CD4-positive, CD25-positive, alpha-beta regulatory T cell (primary cell): ENCODE data around the gene APOBEC3G. TPM values are rescaled to one million over a fixed set of nuclear protein-coding genes. Genes with fewer than 3 reads are reported as not detected.

Source experiments
- ATAC-seq, 2 donors: fragments of 150-1000 bp; cut with Tn5 transposase; one replicate each; pipeline ENCODE4 v1.10.0; 2021; ENCODE audit warnings: low read depth in 2 of 2, moderate number of reproducible peaks in 2 of 2, moderate library complexity in 1 of 2
- DNase-seq, 3 donors: peaks; one replicate each; pipeline versions ENCODE4 v3.0.0 to v3.0.0-alpha.2; 2012 to 2022; ENCODE audit warnings: mixed read lengths in 1 of 3
- H3K27ac ChIP-seq: one replicate; pipeline ENCODE4 v1.7.0; 2013; ENCODE audit warnings: mild to moderate bottlenecking, low read length; ENCODE audit not compliant: insufficient read depth, poor library complexity, severe bottlenecking
- H3K27me3 ChIP-seq: one replicate; pipeline ENCODE4 v1.7.0; 2013; ENCODE audit warnings: low read length; ENCODE audit not compliant: control insufficient read depth, insufficient read depth
- H3K36me3 ChIP-seq: one replicate; pipeline ENCODE4 v1.7.0; 2013; ENCODE audit warnings: mild to moderate bottlenecking, low read length, moderate library complexity; ENCODE audit not compliant: control insufficient read depth, insufficient read depth
- H3K4me1 ChIP-seq: 2 replicates; pipeline ENCODE4 v1.7.0; 2013; ENCODE audit warnings: mild to moderate bottlenecking, low read length; ENCODE audit not compliant: insufficient read depth, control insufficient read depth, poor library complexity, severe bottlenecking
- H3K4me3 ChIP-seq: one replicate; pipeline ENCODE4 v1.7.0; 2013; ENCODE audit warnings: low read depth, mild to moderate bottlenecking, low read length, moderate library complexity
- H3K9me3 ChIP-seq, 2 experiments: 1 replicate in 1 of 2; 2 replicates in 1 of 2; pipeline ENCODE4 v1.7.0; 2013; ENCODE audit warnings: low read length in 2 of 2, mild to moderate bottlenecking in 1 of 2, moderate library complexity in 1 of 2; ENCODE audit not compliant: control insufficient read depth in 2 of 2
- H3K27ac Mint-ChIP-seq, 3 donors: one replicate each; pipeline ENCODE4 v1.8.0; 2020 to 2022; ENCODE audit warnings: mild to moderate bottlenecking in 3 of 3, mixed read lengths in 3 of 3, moderate library complexity in 2 of 3
- H3K27me3 Mint-ChIP-seq: one replicate; pipeline ENCODE4 v1.8.0; 2022; ENCODE audit warnings: mild to moderate bottlenecking, mixed read lengths
- H3K36me3 Mint-ChIP-seq: one replicate; pipeline ENCODE4 v1.8.0; 2020; ENCODE audit warnings: mixed read lengths
- H3K4me1 Mint-ChIP-seq, 4 donors: one replicate each; pipeline ENCODE4 v1.8.0; 2020 to 2022; ENCODE audit warnings: mixed read lengths in 4 of 4, mild to moderate bottlenecking in 1 of 4
- H3K4me3 Mint-ChIP-seq, 4 donors: one replicate each; pipeline ENCODE4 v1.8.0; 2020 to 2022; ENCODE audit warnings: mild to moderate bottlenecking in 4 of 4, mixed read lengths in 4 of 4, moderate library complexity in 3 of 4
- H3K9me3 Mint-ChIP-seq, 7 donors: one replicate each; pipeline ENCODE4 v1.8.0; 2020 to 2022; ENCODE audit warnings: mixed read lengths in 7 of 7, mild to moderate bottlenecking in 3 of 7, moderate library complexity in 2 of 7
- polyA plus RNA-seq, 4 donors: library from polyadenylated mRNA; unstranded; fragments of 300-500 nt; fragmentation: Illumina TruSeq; gene quantifications; one replicate each; pipeline ENCODE4 v1.2.3, GENCODE V29; 2021
- total RNA-seq: library from RNA; stranded (reverse); gene quantifications from one replicate; pipeline ENCODE4 v1.2.3, GENCODE V29; 2022

APOBEC3G gene
- total and polyA plus RNA-seq, 5 donors from 2014 or later = 49.0 to 105 (median 61.1) TPM

DNA sequence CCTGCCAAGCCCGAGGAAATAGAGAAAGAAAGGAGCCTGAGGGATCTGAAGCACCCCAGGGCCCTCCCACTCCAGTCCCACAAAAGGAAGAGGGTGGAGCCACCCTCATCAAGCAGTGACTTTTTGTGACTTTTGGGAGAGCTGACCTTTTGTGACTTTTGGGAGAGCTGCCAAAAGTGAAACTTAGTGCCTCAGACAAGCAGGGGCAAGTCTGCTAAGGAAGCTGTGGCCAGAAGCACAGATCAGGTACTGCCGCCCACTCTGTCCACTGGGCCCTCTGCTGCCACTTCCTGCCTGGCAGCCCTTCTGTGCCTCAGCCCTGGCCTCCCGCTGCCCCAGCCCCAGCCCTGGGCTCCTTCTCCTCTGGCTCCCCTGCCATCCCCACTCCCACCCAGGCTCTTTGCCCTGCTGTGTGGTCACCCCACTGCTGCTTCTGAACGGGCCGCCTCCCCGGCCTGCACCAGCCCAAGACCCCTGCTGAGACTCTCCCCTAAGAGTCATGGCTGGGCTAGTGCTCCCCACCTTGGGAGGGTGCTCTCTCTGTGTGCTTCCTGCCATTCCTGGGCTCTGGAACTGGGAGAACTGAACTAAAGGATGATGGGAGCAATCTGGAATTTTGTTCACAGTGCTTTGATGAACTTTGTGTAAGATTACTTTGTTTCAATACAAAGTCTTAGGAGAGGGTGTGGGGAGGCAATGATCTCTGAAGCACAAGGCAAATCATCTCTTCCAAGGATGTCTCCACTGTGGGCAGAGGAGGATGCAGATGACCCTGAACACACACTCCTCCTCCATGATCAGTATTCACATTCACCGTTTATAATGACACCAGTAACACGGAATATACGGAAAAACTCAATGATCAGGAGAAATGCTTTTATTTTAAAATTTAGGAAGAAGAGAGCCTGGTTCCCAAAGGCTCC lies 20.3 kb downstream of the APOBEC3G start, which contains the start of gene APOBEC3H:
Gene APOBEC3H (plus strand): TSS at position 147 of the 923 bp plus-strand sequence. CDS start 3,035 bp downstream, outside the sequence.
- H3K4me3 ChIP-seq = no peak within 1 kb of the TSS
- H3K36me3 ChIP-seq = no peaks in the 10 kb centered on the region
- Mint-ChIP-seq H3K36me3 (no peaks in the 10 kb centered on the region), H3K27ac (peak within 1 kb of the TSS; percentile 76 to 93 (median 91)), H3K4me1 (peaks cover 5 to 72% (median 40%) of the 10 kb centered on the region in 4 donors), H3K4me3 (peak within 1 kb of the TSS; percentile 54 to 77 (median 62)), H3K27me3 (no peaks in the 10 kb centered on the region), H3K9me3 (no peaks in the 10 kb centered on the region)
- H3K4me1 ChIP-seq = peaks cover 66% of the 10 kb centered on the region
- no peaks in the 10 kb centered on the region for H3K27me3 ChIP-seq
- DNase-seq = peak in 1 of 3 donors; percentile 74
- peak in 1 of 2 donors; percentile 12 for ATAC-seq
- peak within 1 kb of the TSS; percentile 93 for H3K27ac ChIP-seq
- no peaks in the 10 kb centered on the region for H3K9me3 ChIP-seq

GRCh38 chr22:39098026-39098425 lies 21.0 kb downstream of the APOBEC3G start:
- no peaks in the 10 kb centered on the region for H3K36me3 Mint-ChIP-seq
- H3K27me3 Mint-ChIP-seq = no peaks in the 10 kb centered on the region
- peak overlapping the region; percentile 38 to 93 (median 91) for H3K27ac Mint-ChIP-seq
- no peak overlapping the region for H3K4me3 ChIP-seq
- peak overlapping the region in 2 of 4 donors; percentile 8 to 16 for H3K4me3 Mint-ChIP-seq
- no peaks in the 10 kb centered on the region for H3K9me3 Mint-ChIP-seq
- H3K4me1 Mint-ChIP-seq = peaks cover 5 to 67% (median 36%) of the 10 kb centered on the region in 4 donors
- peaks cover 59% of the 10 kb centered on the region for H3K4me1 ChIP-seq
- H3K27me3 ChIP-seq = no peaks in the 10 kb centered on the region
- no peaks in the 10 kb centered on the region for H3K36me3 ChIP-seq
- peak overlapping the region; percentile 93 for H3K27ac ChIP-seq
- no peak for ATAC-seq
- H3K9me3 ChIP-seq = no peaks in the 10 kb centered on the region
- DNase-seq = no peak

DNA sequence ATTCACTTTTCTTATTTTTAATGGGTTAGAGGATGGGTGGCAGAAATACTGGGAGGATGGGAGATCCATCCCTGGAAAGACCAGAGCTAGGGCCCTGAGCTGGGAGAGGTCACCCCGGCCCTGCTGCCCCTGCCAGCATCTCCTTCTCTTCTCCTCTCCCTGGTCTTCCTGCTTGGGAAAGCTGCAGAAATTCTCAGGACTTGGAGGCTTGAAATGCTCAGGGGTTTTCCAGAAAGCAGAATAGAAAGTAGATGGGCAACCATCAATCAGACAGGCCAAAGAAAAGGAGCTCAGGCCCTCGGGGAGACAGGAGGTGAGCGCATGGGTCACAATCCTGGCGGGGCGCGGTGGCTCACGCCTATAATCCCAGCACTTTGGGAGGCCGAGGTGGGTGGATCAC lies 21.5 kb downstream of the APOBEC3G start:
- Mint-ChIP-seq H3K9me3 (no peaks in the 10 kb centered on the region), H3K4me3 (peak overlapping the region in 3 of 4 donors; percentile 8 to 87 (median 77)), H3K4me1 (peaks cover 5 to 65% (median 36%) of the 10 kb centered on the region in 4 donors), H3K36me3 (no peaks in the 10 kb centered on the region), H3K27me3 (no peaks in the 10 kb centered on the region), H3K27ac (peak overlapping the region; percentile 91 to 98 (median 95))
- DNase-seq = no peak
- peaks cover 59% of the 10 kb centered on the region for H3K4me1 ChIP-seq
- H3K36me3 ChIP-seq = no peaks in the 10 kb centered on the region
- no peaks in the 10 kb centered on the region for H3K9me3 ChIP-seq
- peak overlapping the region; percentile 93 for H3K27ac ChIP-seq
- no peaks in the 10 kb centered on the region for H3K27me3 ChIP-seq
- ATAC-seq = no peak
- no peak overlapping the region for H3K4me3 ChIP-seq

GRCh38 chr22:39101226-39101625 lies 24.2 kb downstream of the APOBEC3G start:
- DNase-seq = no peak
- no peaks in the 10 kb centered on the region for H3K9me3 ChIP-seq
- no peaks in the 10 kb centered on the region for H3K27me3 ChIP-seq
- H3K4me3 Mint-ChIP-seq = peak overlapping the region in 1 of 4 donors; percentile 47
- peak overlapping the region in 1 of 3 donors; percentile 71 for H3K27ac Mint-ChIP-seq
- H3K4me3 ChIP-seq = no peak overlapping the region
- H3K4me1 ChIP-seq = peaks cover 43% of the 10 kb centered on the region
- H3K9me3 Mint-ChIP-seq = no peaks in the 10 kb centered on the region
- no peaks in the 10 kb centered on the region for H3K36me3 ChIP-seq
- H3K27me3 Mint-ChIP-seq = no peaks in the 10 kb centered on the region
- no peak overlapping the region for H3K27ac ChIP-seq
- H3K4me1 Mint-ChIP-seq = peaks cover 5 to 44% (median 23%) of the 10 kb centered on the region in 4 donors
- H3K36me3 Mint-ChIP-seq = no peaks in the 10 kb centered on the region
- no peak for ATAC-seq

GRCh38 chr22:39103431-39103830 lies 26.4 kb downstream of the APOBEC3G start:
- Mint-ChIP-seq H3K27me3 (no peaks in the 10 kb centered on the region), H3K4me3 (no peak overlapping the region), H3K4me1 (peaks cover 5 to 24% (median 13%) of the 10 kb centered on the region in 4 donors), H3K36me3 (no peaks in the 10 kb centered on the region), H3K27ac (no peak overlapping the region), H3K9me3 (no peaks in the 10 kb centered on the region)
- no peaks in the 10 kb centered on the region for H3K27me3 ChIP-seq
- no peak for DNase-seq
- H3K9me3 ChIP-seq = no peaks in the 10 kb centered on the region
- no peak overlapping the region for H3K27ac ChIP-seq
- no peak overlapping the region for H3K4me3 ChIP-seq
- H3K4me1 ChIP-seq = peaks cover 21% of the 10 kb centered on the region
- no peaks in the 10 kb centered on the region for H3K36me3 ChIP-seq
- ATAC-seq = no peak

DNA sequence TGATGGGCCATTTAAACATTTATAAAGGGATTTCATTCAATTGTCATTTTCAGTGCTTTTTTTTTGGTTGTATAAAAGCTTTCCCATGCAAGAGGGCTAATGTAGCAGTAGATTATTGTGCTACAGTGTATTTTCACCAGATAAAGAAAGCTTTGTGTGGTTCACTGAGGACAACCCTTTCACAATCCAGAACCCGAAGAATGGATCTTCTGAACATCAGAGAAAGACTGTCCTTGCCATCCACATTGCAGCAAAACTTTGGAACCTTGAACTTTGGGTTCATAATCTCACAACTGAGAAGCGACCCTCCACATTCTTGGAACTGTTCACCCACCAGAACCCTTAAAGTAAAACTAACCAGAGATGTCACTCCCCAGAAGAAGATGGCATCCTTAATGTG lies 29.3 kb downstream of the APOBEC3G start:
- ATAC-seq = no peak
- Histone ChIP-seq H3K36me3 (no peaks in the 10 kb centered on the region), H3K27ac (no peak overlapping the region), H3K4me1 (no peaks in the 10 kb centered on the region), H3K4me3 (no peak overlapping the region), H3K9me3 (no peaks in the 10 kb centered on the region), H3K27me3 (no peaks in the 10 kb centered on the region)
- Mint-ChIP-seq H3K9me3 (no peaks in the 10 kb centered on the region), H3K27ac (no peak overlapping the region), H3K27me3 (no peaks in the 10 kb centered on the region), H3K36me3 (no peaks in the 10 kb centered on the region), H3K4me1 (peaks cover 0 to 2% (median 0%) of the 10 kb centered on the region in 4 donors), H3K4me3 (no peak overlapping the region)
- no peak for DNase-seq

- H3K4me3 Mint-ChIP-seq = no peak overlapping the region
- H3K9me3 ChIP-seq = no peaks in the 10 kb centered on the region
- no peaks in the 10 kb centered on the region for H3K27me3 Mint-ChIP-seq
- no peak for DNase-seq
- no peaks in the 10 kb centered on the region for H3K36me3 Mint-ChIP-seq
- H3K9me3 Mint-ChIP-seq = no peaks in the 10 kb centered on the region
- no peak overlapping the region for H3K4me3 ChIP-seq
- H3K4me1 ChIP-seq = no peaks in the 10 kb centered on the region
- ATAC-seq = no peak
- no peak overlapping the region for H3K27ac Mint-ChIP-seq
- no peaks in the 10 kb centered on the region for H3K27me3 ChIP-seq
- H3K36me3 ChIP-seq = no peaks in the 10 kb centered on the region
- H3K4me1 Mint-ChIP-seq = no peaks in the 10 kb centered on the region
- H3K27ac ChIP-seq = no peak overlapping the region
Measured at GRCh38 chr22:39108487-39108886, 31.4 kb downstream of the APOBEC3G start.
